ENCODE measurements around the gene HRH3. TPM values are rescaled to one million over a fixed set of nuclear protein-coding genes. Genes with fewer than 3 reads are reported as not detected.

HRH3 gene
- total RNA-seq, 4 donors from 2014 or later: not detected

DNA sequence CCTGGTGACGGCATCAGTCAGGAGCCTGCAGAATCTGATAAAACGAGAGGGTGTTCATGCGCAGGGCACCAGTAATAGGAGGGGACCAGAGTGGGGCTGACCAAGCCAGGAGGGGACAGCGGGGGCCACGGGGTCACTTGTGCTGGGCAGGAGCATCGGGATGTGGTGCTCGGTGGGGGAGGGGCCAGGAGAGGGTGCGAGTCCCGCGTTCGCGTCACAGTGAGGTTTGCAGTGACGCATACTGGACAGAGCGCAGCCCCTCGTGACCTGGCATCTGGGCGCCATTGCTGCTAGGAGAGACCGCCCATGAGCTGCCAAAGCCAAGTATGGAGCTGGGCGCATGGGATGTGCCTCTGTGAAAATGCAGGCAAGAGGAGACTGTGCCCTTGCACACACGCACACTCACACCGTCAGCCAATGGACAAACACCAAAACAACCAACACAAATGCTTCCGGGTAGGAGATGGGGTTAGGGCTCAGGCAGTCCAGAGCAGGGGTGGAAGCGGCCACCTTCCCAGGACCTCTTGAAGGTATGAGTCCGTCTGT lies 51.1 kb downstream of the HRH3 start:
- intact Hi-C loops (cut with DNase I; ENCODE audit: low total_unique reads) (no loop called here), in situ Hi-C loops (cut with MboI; ENCODE audit: low pct_ligation_motif_present in 1 of 4, low pct_unique_long_range_greater_than_20kb in 1 of 4, low sequenced_read_pairs in 3 of 4) (no loop called here)
- Histone ChIP-seq H3K4me1 (no peaks in the 10 kb centered on the region), H3K27ac (no peak overlapping the region), H3K27me3 (no peaks in the 10 kb centered on the region), H3K4me3 (no peak overlapping the region), H3K36me3 (peaks cover 0 to 12% (median 2%) of the 10 kb centered on the region in 4 donors), H3K9me3 (no peaks in the 10 kb centered on the region)
- DNase-seq: no peak
- TF ChIP-seq, protein P1, sequence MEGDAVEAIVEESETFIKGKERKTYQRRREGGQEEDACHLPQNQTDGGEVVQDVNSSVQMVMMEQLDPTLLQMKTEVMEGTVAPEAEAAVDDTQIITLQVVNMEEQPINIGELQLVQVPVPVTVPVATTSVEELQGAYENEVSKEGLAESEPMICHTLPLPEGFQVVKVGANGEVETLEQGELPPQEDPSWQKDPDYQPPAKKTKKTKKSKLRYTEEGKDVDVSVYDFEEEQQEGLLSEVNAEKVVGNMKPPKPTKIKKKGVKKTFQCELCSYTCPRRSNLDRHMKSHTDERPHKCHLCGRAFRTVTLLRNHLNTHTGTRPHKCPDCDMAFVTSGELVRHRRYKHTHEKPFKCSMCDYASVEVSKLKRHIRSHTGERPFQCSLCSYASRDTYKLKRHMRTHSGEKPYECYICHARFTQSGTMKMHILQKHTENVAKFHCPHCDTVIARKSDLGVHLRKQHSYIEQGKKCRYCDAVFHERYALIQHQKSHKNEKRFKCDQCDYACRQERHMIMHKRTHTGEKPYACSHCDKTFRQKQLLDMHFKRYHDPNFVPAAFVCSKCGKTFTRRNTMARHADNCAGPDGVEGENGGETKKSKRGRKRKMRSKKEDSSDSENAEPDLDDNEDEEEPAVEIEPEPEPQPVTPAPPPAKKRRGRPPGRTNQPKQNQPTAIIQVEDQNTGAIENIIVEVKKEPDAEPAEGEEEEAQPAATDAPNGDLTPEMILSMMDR (IDR thresholded peaks at IDR 0.05): no peak
- WGBS, 2 donors (ENCODE audit: low coverage in 1 of 2): 80 to 95% methylated on average over 1 to 23 of the region's 23 CpGs

DNA sequence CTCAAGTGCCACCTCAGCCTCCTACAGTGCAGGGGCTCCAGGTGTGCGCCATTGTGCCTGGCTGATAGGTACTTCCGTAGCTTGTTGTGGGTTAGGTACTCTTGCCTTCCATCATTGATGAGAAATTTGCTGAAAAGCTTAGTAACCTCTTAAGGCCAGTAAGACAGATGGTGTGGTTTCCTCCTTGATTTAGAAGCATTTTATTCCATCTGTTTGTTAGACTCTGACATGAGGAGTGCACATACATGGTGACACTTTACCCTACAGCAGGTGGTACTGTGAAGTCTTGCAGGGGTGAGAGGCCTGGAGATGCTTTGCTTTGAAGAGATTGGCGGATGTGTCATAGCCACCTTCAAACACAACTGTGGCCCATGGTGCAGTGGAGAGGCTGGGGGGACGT lies 52.0 kb downstream of the HRH3 start:
- H3K4me1 ChIP-seq: no peaks in the 10 kb centered on the region
- H3K36me3 ChIP-seq: peaks cover 0 to 14% (median 2%) of the 10 kb centered on the region in 4 donors
- in situ Hi-C loops (cut with MboI; ENCODE audit: low pct_ligation_motif_present in 1 of 4, low pct_unique_long_range_greater_than_20kb in 1 of 4, low sequenced_read_pairs in 3 of 4) (no loop called here), intact Hi-C loops (cut with DNase I; ENCODE audit: low total_unique reads) (no loop called here)
- no peak overlapping the region for H3K4me3 ChIP-seq
- H3K9me3 ChIP-seq: no peaks in the 10 kb centered on the region
- DNase-seq: no peak
- WGBS, 2 donors (ENCODE audit: low coverage in 1 of 2): 92 to 100% methylated on average over 1 to 4 of the region's 4 CpGs
- no peaks in the 10 kb centered on the region for H3K27me3 ChIP-seq
- no peak overlapping the region for H3K27ac ChIP-seq
- TF ChIP-seq, protein P1 (IDR thresholded peaks at IDR 0.05): no peak
- TF ChIP-seq POLR2A (IDR thresholded peaks at IDR 0.05) (no peak), POLR2AphosphoS5 (IDR thresholded peaks at IDR 0.05) (no peak), EP300 (IDR thresholded peaks at IDR 0.05; ENCODE audit: low read depth) (no peak)

DNA sequence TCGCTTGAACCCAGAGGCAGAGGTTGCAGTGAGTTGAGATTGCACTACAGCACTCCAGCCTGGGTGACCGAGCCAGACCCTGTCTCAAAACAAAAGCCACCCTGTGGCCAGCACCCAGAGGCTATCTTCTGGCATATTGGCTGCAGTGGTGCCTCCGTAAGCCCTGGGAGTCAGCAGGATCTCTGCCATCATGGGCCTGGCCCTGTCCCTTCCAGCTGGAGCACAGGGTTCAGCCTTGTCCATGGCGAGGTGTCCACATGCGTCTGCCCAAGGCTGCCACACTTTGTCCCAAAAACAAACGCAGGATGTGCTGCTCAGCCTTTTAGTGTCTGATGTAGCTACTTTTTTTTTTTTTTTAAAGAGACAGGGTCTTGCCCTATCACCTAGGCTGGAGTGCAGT lies 52.6 kb downstream of the HRH3 start:
- Histone ChIP-seq H3K9me3 (no peaks in the 10 kb centered on the region), H3K4me1 (no peaks in the 10 kb centered on the region), H3K27me3 (no peaks in the 10 kb centered on the region), H3K4me3 (no peak overlapping the region), H3K27ac (no peak overlapping the region), H3K36me3 (peaks cover 0 to 19% (median 2%) of the 10 kb centered on the region in 4 donors)
- no peak for DNase-seq
- WGBS, 2 donors (ENCODE audit: low coverage in 1 of 2): 93% methylated on average over 6 of the region's 6 CpGs; no CpG with 5 or more reads in 1 of the 2 donors
- TF ChIP-seq, protein P1 (IDR thresholded peaks at IDR 0.05): no peak
- TF ChIP-seq EP300 (IDR thresholded peaks at IDR 0.05; ENCODE audit: low read depth) (no peak), POLR2AphosphoS5 (IDR thresholded peaks at IDR 0.05) (no peak), POLR2A (IDR thresholded peaks at IDR 0.05) (no peak)
- in situ Hi-C loops (cut with MboI; ENCODE audit: low pct_ligation_motif_present in 1 of 4, low pct_unique_long_range_greater_than_20kb in 1 of 4, low sequenced_read_pairs in 3 of 4): no loop called here
- intact Hi-C loops (cut with DNase I; ENCODE audit: low total_unique reads): no loop called here

DNA sequence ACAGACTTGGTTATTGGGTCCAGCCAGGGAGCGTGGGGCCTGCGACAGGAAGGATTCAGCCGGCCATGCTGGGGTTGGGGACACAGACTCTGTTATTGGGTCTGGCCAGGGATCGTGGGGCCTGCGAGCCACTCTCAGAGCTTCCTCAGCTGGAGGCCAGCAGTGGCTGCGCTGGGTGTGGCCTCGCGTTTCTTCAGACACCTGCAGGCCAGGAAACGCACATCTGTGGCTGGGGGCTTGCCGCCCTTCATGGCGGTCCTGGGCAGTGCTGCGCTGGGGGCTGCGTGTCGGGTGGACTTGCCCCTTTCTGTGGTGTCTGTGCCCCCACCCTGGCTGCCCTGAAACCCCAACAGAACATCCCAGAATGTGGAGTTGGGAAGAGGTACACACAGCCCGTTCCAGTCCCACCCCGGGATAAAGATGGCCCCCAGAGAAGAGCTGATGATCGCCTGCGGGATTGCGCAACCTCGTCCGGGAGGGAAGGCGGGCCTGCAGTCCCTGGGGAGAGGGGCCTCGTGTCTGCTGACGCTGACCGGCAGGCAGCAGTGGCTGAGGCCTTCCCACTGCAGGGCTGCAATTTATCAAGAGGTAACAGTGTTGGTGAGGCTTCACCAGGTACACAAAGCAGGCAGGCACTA lies 54.2 kb downstream of the HRH3 start:
- in situ Hi-C loops (cut with MboI; ENCODE audit: low pct_ligation_motif_present in 1 of 4, low pct_unique_long_range_greater_than_20kb in 1 of 4, low sequenced_read_pairs in 3 of 4): no loop called here
- TF ChIP-seq POLR2A (IDR thresholded peaks at IDR 0.05): no peak
- TF ChIP-seq EP300 (IDR thresholded peaks at IDR 0.05; ENCODE audit: low read depth): no peak
- TF ChIP-seq POLR2AphosphoS5 (IDR thresholded peaks at IDR 0.05): no peak
- TF ChIP-seq, protein P1 (IDR thresholded peaks at IDR 0.05): no peak
- no peak overlapping the region for H3K4me3 ChIP-seq
- no peaks in the 10 kb centered on the region for H3K9me3 ChIP-seq
- H3K27me3 ChIP-seq: no peaks in the 10 kb centered on the region
- H3K27ac ChIP-seq: no peak overlapping the region
- peaks cover 0 to 19% (median 2%) of the 10 kb centered on the region in 4 donors for H3K36me3 ChIP-seq
- 87% methylated on average over 24 of the region's 25 CpGs; no CpG with 5 or more reads in 1 of the 2 donors for WGBS, 2 donors (ENCODE audit: low coverage in 1 of 2)
- no peak for DNase-seq
- H3K4me1 ChIP-seq: no peaks in the 10 kb centered on the region
- intact Hi-C loops (cut with DNase I; ENCODE audit: low total_unique reads): no loop called here

Other genes starting within 250 kb of the HRH3 start
- gene TAF4, start 154.4 kb downstream of the HRH3 start, total RNA-seq: 10 to 100 TPM; 18.9 to 39.5 (median 24.3) TPM
- gene LSM14B, start 97.8 kb downstream of the HRH3 start, total RNA-seq: 10 to 100 TPM; 22.1 to 45.3 (median 35.6) TPM
- 100 to 1,000 TPM; 154 to 241 (median 234) TPM for gene PSMA7, start 76.9 kb downstream of the HRH3 start, total RNA-seq
- 10 to 100 TPM; 14.7 to 23.2 (median 22.1) TPM for gene SS18L1, start 76.5 kb downstream of the HRH3 start, total RNA-seq
- gene MTG2, start 37.2 kb downstream of the HRH3 start, total RNA-seq: 10 to 100 TPM in 3 of 4 donors, 1 to 10 TPM in 1; 9.8 to 58.0 (median 23.1) TPM
- 100 to 1,000 TPM in 1 of 4 donors, 10 to 100 TPM in 3; 36.2 to 101 (median 73.3) TPM for gene OSBPL2, start 18.2 kb upstream of the HRH3 start, total RNA-seq
- gene ADRM1, start 82.7 kb upstream of the HRH3 start, total RNA-seq: 100 to 1,000 TPM in 3 of 4 donors, 10 to 100 TPM in 1; 41.8 to 126 (median 109) TPM
- gene LAMA5, start 147.0 kb upstream of the HRH3 start, total RNA-seq: 100 to 1,000 TPM in 2 of 4 donors, 10 to 100 TPM in 2; 33.2 to 269 (median 91.3) TPM
- gene RPS21, start 166.8 kb upstream of the HRH3 start, total RNA-seq: 1,000 to 10,000 TPM in 3 of 4 donors, 100 to 1,000 TPM in 1; 585 to 2,728 (median 1,375) TPM
- gene CABLES2, start 187.0 kb upstream of the HRH3 start, total RNA-seq: 10 to 100 TPM in 1 of 4 donors, 1 to 10 TPM in 3; 3.7 to 10.1 (median 8.5) TPM
- gene RBBP8NL, start 207.3 kb upstream of the HRH3 start, total RNA-seq: 1 to 10 TPM in 3 of 4 donors, under 1 TPM in 1; 0.75 to 9.4 (median 4.3) TPM

All from transverse colon (tissue), 4 donors.